Stimulated activated CD8-positive, alpha-beta memory T cell treated with anti-CD3 and anti-CD28 coated beads, Interleukin-15, amount 100 ng/mL, for 1 hour (primary cell): Measurements from ENCODE around the gene FNIP1.
"Not testable (repeated sequence)": the region's sequence is repeated elsewhere in the genome, so short reads cannot be mapped to it uniquely, and the experiment has no call there.

Source experiments
- DNase-seq: peaks from one replicate; pipeline ENCODE4 v3.0.0-alpha.2; 2020; ENCODE audit warnings: low read depth

FNIP1 gene

DNA sequence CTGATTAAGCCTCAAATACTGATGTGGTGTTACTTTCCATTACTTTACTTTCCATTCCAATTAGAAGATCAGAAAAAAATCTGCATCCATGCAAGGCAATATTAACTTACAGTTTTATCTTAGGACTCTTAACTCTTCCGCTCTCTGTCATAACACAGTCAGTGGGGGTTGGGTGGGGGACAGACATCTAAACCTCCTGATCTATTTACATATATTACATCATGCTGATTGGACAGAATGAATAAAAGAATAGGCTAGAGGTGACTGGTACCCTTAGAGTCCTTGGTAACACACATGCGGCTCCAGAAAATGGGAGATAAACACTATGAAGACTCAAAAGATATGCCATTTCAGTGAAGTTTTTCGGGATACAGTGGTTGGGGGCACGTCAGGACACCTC is 189.4 kb downstream of the FNIP1 start:
- DNase-seq, result no peak

DNA sequence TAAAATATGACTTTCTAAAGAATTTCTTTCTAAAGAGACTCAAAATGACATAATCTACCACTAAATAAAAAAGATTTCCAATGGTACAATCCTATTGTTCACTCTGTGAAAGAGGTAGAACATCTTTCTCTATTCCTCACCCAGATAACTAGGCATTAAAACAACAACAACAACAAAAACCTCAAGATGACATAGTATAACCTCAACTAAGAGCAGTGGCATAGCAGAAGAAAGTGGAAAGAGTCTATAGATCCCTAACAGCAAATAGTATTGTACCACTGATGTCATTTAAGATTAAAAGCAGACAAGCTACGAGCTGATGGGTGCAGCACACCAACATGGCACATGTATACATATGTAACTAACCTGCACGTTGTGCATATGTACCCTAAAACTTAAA is 191.7 kb downstream of the FNIP1 start:
- no peak for DNase-seq

DNA sequence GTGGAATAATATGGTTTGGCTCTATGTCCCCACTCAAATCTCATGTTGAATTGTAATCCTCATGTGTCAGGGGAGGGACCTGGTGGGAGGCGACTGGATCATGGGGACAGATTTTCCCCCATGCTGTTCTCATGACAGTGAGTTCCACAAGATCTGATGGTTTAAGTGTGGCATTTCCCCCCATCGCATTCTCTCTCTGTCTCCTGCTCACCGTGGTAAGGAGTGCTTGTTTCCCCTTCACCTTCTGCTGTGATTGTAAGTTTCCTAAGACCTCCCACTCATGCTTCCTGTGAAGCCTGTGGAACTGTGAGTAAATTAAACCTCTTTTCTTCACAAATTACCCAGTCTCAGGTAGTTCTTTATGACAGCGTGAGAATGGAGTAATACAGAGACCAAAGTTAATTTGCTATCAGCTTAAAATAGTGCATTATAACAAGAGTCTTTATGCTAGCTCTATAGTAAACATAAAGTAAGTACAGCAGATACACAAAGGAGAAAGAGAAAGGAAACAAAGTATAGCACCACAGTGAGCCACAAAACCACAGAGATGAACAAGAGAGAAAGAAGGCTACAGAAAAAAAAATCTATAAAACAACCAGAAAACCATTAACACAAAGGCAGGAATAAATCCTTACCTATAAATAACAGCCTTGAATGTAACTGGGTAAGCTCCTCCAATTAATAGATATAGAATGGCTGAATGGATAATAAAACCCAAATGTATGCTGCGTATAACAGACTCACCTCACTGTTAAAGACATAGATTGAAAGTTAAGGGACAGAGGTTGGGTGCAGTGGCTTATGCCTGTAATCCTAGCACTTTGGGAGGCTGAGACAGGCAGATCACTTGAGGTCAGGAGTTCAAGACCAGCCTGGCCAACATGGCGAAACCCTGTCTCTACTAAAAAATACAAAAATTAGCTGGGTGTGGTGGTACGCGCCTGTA is 201.5 kb downstream of the FNIP1 start:
- DNase-seq, result no peak

DNA sequence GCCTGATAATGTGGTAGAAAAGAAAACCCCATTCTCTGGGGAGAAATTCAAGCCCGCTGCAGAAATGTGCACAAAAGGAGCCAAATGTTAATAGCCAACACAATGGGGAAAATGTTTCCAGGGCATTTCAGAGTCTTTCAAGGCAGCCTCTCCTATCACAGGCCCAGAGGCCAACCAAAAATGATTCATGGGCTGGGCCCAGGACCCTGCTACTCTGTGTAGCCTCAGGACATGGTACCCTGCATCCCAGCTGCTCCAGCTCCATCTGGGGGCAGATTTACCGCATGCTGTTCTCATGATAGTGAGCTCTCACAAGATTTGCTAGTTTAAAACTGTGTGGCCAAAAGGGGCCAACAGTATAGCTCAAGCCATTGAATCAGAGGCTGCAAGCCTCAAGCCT is 202.9 kb downstream of the FNIP1 start:
- DNase-seq, result no peak

DNA sequence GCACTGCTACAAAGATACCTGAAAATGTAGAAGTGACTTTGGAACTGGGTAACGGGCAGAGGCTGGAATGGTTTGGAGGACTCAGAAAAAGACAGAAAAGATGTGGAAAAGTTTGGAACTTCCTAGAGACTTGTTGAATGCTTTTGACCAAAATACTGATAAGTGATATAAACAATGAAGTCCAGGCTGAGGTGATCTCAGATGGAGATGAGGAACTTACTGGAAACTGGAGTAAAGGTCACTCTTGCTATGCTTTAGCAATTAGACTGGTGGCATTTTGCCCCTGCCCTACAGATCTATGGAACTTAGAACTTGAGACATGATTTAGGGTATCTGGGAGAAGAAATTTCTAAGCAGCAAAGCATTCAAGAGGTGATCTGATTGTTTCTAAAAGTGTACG is 203.4 kb downstream of the FNIP1 start:
- DNase-seq, result not testable (repeated sequence)
